HG03159 (cell line): ENCODE data around the gene FRYL.
A peak's percentile ranks its signal among the peaks of the same experiment; 100 is the strongest.
"Not testable (repeated sequence)": the region's sequence is repeated elsewhere in the genome, so short reads cannot be mapped to it uniquely, and the experiment has no call there.

Experiments used
- ATAC-seq: cut with Tn5 transposase; IDR thresholded peaks from one replicate; pipeline ENCODE4 v1.9.1; 2021; ENCODE audit warnings: mild to moderate bottlenecking, moderate library complexity; ENCODE audit not compliant: unreplicated experiment

FRYL gene

DNA sequence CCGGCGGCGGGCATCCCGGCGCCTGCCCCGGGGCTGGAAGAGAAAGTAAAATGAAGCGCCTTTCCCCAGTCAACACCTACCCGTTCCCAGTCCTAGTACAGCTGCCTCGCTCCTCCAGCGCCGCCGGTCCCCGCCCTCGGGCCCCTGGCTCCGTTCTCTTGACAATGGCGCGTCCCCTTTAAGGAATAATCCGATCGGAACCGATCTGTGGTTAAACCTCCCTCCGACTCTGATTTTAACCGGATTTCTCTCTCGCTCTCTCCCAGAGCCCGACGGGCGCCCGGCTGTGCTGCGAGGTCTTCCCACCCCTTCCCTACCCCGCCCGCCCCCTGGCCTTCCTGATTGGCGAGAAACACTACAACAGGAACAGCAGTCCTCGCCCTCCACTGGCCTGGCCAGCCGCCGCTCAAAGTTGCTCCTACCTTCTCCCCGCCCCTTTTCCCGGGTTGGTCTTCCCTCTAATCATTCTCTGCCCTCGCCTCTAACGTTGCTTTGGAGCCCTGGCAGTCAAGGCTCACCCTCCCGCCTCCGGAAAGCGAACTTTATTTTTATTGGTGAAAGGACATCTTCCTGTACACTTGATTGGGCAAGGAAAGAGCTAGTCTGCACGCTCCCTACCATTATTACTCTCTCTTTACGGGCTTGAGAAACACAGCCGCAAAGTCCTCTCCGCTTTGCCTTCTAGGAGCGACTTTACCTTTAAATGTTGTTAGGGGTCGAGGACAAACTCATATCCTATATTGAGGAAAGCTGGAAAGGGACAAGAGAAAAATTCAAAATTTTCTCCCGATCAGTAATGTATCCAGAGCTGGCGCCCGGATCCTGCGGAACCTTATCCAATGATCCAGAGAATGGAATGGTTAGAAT, at the start of gene FRYL:
Gene FRYL (minus strand): TSS at position 282 of the 867 bp plus-strand sequence. CDS start 145,869 bp downstream, outside the sequence.
- peak; percentile 87 for ATAC-seq

DNA sequence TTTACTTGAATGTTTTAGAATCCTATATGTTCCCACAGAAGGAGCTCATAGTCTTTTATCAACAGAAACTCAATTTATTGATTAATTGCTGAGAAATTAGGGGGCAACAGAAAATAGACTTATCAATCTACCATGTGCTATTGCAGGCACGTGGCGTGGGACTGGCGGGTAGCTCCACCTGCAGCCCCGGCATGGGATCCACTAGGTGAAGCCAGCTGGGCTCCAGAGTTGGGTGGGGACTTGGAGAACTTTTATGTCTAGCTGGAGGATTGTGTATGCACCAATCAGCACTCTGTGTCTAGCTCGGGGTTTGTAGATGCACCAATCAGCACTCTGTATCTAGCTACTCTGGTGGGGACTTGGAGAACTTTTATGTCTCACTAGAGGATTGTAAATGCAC, 47.5 kb upstream of the FRYL start:
- ATAC-seq = no peak

DNA sequence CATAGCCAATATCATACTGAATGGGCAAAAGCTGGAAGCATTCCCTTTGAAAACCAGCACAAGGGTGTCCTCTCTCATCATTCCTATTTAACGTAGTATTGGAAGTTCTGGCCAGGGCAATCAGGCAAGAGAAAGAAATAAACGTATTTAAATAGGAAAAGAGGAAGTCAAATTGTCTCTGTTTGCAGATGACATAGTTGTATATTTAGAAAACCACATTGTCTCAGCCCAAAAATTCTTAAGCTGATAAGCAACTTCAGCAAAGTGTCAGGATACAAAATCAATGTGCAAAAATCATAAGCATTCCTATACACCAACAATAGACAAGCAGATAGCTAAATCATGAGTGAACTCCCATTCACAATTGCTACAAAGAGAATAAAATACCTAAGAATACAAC, 41.4 kb upstream of the FRYL start:
- ATAC-seq = not testable (repeated sequence)

DNA sequence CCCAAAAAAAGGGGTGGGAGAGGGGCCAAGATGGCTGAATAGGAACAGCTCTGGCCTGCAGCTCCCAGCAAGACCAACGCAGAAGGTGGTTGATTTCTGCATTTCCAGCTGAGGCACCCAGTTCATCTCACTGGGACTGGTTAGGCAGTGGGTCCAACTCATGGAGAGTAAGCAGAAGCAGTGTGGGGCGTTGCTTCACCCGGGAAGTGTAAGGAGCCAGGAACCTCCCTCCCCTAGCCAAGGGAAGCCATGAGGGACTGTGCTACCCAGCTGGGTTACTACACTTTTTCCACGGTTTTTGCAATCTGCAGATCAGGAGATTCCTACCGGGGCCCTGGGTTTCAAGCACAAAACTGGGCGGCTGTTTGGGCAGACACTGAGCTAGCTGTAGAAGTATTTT, 36.9 kb upstream of the FRYL start:
- no peak for ATAC-seq

DNA sequence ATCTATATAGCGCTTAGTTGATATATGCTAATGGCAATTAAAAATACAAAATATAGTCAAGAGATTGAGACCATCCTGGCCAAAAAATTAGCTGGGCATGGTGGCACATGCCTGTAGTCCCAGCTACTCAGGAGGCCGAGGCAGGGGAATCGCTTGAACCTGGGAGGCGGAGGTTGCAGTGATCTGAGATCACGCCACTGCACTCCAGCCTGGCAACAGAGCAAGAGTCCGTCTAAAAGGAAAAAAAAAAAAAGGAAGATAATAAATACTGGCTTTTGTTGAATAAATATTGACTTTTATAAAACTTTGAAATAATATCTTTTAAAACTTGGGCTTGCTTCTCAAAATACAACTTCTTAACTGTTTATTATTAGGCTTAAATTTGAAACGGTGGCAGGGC, 36.2 kb upstream of the FRYL start:
- not testable (repeated sequence) for ATAC-seq

DNA sequence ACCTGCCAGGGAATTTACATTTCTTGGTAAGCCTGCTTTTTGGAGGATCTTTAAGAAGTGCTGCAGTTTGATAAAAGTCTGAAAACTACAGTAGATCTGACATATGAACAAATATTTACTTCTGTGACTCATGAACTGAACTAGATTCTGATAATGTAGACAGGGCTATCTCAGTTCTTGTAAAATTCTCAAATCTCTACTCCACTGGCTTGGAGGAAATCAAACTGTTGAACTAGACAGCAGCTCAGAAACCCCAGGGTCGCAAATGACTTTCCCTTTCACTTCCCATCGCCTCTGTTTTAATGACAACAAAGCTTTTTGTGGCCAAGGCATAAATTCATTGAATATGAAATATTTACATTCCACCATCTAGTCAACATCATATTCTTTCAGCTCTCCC, 35.4 kb upstream of the FRYL start:
- peak; percentile 63 for ATAC-seq

DNA sequence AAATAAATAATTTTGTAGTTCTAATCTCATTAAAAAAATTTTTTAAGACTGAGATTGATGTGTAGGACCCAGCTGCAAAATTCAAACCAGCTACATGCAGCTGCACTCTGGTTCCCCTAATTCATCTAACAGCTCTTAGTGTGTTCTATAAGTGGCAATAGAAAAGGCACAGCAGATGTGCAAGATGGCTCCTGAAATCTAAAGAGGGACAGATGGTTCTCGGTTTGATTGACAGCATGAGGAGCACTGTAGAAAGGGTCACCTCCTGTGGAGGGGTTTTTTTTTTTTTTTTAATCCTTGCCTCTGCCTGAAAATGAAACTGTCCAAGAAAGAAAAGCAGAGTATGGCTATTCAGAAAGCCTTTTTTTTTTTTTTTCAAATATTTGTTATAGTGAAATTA, 33.9 kb upstream of the FRYL start:
- peak; percentile 61 for ATAC-seq

DNA sequence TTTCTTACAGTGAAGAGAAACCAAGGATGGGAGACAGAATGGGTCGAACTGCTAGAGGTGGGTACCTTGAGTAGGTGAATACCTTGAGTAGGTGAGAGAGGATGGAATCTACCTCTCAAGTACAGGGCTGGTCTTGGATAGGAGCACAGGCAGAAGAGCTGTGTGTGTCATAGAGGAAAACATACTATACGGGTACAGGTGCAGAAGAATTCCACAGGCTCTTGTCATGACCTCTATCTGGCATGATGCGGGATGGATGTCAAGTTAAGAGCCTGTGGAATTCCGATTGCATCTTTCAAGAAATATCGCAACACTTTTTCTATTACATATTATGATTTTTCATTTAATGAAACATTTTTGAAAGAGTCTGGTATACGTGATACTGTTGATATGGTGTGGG, 32.8 kb upstream of the FRYL start:
- no peak for ATAC-seq

DNA sequence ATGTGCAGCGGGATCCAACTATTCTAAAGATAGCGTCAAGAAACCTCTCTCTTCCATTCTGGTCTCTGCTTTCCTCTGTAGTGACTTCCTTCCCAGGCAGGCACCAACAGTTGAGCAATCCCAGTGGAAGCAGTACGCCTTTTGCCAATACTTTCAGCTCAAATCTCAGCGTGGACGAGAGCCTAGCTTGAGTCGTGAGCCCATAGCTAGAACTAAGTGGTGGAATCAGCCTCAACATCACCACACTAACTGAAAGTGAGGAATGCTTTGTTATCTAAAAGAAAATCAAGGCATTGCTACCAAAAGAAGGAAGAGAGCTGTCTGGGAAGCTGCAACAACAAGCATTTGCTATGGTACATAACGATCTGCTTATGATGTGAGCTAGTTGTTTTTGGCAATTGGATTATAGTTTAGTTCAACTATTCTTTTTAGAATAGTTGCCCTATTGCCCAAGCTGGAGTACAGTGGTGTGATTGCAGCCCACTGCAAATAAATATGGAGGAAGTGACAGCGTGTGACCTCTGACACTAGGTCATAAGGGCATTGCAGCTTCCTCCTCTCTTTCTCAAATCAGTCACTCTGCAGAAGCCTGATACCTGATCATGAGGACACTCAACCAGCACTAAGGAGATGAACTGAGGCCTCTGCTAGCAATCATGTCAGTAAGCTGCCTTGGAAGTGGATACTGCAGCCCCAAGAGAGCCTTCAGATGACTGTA, 24.7 kb upstream of the FRYL start:
- ATAC-seq = no peak

DNA sequence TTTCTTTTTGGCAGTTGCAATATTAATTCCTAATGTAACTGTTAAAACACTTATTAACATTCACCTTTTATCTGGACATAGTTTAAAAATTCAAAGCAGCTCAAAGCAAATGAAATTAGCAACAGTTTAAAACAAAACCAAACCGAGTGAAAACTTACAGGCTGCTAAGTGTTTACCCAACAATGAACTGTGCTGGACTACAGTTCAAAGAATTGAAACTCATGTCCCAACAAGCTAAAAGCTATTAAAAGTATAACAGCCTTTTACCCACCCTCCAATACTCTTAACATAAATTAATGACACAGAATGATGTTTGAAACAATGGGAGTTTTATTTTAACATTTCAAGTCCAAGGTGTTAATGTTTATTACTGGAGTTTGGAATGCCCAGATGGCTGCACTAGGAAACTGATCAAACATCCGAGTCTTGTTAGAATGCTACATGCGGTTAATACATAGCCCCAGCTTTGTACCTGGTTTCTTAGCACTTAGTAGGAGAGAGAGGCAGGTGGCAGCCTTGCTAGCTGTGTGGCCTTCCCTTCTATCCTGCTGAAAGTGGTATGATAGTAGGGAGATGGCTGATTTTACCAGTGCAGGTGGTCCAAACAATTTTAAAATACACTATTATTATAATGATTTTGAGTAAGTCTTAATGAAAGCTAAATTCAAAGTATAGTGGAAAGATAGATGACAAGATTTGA, 21.1 kb upstream of the FRYL start:
- no peak for ATAC-seq

DNA sequence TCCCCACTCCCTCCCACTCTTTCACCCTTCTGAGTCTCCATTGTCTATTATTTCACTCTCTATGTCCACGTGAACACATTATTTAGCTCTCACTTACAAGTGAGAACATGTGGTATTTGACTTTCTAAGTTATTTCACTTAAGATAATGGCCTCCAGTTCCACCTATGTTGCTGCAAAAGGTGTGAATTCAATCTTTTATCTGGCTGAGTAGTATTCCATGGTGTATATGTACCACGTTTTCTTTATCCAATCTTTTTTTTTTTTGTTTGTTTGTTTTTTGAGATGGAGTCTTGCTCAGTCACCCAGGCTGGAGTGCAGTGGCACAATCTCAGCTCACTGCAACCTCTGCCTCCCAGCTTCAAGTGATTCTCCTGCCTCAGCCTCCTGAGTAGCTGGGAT, 20.1 kb upstream of the FRYL start:
- ATAC-seq = not testable (repeated sequence)

DNA sequence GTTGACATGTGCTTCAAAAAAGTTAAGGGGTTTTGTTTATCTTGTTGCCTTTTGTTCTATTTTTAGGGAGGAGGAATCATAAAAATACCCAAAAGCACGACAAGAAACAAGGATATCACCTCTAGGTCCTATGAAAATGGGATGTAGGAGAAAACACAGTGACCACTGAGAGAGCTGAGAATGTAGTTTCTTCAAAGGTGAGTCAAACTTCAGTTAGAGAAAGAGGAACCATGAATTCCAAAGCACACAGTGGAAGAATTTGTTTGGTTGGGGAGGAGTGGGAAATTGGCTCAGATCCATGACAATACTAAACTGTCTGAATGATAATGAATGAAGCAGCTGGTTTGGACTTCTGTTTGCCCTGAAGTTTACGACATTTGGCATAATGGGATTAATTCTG, 19.1 kb upstream of the FRYL start:
- ATAC-seq = no peak

DNA sequence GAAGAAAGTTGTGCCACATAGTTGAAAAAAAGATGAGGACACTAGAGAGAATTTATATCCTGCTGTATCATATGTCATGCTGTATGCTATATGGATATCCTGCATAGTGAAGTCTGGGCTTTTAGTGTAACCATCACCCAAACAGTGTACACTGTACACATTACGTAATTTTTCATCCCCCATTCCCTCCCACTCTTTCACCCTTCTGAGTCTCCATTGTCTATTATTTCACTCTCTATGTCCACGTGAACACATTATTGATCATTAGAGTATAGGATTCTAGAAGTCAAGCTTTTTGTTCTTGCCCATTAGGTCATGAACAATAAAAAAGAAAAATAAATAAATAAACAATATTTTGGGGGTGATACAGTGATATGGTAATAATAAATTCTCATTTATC, 18.0 kb upstream of the FRYL start:
- ATAC-seq = no peak

DNA sequence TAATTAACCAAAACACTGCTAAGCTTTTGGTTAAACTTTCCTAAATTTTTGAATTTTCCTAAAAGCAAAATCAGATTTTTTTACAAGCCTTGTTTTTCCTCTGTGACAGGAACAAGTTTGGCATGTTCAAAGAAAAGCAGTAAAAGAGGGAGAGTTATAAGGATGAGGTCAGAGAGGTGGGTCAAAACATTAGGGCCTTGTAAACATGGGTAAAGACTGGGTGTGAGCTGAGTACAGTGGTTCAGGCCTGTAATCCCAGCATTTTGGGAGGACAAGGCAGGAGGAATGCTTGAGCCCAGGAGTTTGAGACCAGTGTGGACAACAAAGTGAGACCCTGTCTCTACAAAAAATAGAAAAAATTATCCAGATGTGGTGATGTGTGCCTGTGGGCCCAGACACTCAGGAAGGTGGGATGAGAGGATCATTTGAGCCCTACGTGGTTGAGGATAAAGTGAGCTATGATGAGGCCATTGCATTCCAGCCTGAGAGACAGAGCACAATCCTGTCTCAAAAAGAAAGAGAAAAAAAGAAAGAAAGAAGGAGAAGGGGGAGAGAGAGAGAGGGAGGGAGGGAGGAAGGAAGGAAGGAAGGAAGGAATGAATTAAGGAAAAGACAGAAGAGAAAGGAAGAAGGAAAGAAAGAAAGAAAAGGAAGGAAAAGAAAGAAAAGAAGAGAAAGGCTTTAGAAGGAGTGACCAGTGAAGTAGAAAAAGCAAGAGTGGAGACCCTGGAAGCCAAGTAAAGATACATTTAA, 17.0 kb upstream of the FRYL start:
- no peak for ATAC-seq

DNA sequence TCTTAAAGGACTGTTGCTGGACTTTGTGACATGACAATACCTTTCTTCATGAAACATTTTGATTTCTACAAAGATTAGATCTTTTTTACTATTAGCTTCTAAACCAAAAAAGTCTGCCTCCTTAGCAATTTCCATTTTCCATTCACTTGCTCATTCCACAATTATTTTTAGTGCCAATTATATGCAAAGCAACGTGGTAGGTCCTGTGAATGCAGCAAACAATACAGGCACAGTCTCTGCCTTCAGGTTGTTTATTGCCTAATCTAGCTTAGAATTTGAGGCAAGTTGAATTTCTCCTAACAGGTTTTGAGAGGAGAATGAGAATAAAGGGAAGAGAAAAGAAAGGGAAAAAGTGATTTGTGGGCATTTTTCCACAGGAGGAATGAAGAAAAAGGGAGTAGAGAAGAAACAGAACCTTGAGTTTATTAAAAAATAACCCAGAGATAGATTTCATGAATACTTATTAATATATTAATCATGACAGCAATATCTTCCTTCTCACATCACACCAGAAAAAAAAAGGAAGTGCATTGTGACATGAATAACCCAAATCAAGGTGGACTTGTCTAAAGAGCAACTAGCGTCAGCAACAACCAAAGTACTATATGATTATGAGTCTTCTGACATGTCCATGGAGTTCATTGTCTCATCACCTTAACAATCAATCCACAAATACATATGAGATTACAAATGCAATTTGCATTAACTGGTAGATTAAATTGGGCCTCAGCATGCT, 16.3 kb upstream of the FRYL start:
- no peak for ATAC-seq

DNA sequence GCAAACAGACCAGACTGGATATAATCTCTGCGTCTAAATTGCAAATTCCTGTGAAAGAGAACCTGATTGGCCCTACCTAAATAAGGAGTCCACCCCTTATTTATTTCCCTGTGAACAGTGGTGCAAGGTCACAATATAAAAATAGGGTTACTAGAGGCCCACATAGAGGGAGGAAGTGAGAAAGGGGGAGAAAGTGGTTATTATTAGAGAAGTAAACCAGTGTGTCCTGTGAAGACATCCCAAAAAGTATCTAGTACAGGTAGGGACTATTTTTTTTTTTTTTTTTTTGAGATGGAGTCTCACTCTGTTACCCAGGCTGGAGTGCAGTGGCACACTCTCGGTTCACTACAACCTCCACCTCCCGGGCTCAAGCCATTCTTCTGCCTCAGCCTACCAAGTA, 15.0 kb upstream of the FRYL start:
- ATAC-seq = no peak

DNA sequence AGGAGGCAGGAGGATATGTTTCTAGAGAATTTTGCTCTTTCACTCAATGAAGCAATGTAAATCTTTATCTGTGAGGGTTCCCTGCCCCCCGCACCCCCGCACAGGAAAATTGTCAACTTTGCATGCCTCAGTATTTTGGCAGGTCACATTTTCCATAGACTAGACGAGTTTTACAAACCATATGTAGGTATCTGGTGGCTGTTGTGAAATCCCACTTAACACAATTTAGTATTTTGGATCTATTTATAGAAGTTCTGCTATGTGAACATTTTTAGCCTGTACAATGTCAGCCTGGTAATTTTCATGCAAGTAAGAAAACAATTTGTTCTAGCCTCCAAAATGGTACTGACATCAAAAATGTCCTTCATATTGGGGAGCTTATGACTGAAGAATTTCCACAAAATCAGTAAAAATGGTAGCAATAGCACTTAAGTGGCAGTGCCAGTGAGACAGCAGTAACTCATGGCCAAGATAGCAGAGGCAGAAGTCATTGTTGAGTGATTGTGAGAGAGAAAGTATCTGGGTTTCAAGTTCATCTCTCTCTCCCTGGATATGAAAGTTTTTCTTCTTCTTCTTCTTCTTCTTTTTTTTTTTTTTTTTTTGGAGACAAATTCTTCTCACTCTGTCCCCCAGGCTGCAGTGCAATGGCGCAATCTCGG, 12.4 kb upstream of the FRYL start:
- ATAC-seq = no peak

DNA sequence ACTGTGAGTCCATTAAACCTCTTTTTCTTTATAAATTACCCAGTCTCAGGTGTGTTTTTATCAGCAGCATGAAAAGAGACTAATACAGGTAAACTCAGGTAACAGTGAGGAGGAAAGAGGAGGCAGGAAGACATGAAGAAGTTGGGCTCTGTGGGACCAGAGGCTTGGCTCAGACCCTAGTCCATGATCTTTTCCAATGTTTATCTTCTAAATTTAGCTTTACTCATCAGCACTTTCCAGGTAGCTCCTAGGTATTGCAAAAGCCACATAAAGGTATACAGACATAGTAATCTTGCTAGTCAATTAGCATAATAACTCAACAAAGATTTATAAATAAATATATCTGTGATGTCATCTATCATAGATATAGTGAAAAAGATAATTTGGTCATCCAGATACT, 11.2 kb upstream of the FRYL start:
- no peak for ATAC-seq

DNA sequence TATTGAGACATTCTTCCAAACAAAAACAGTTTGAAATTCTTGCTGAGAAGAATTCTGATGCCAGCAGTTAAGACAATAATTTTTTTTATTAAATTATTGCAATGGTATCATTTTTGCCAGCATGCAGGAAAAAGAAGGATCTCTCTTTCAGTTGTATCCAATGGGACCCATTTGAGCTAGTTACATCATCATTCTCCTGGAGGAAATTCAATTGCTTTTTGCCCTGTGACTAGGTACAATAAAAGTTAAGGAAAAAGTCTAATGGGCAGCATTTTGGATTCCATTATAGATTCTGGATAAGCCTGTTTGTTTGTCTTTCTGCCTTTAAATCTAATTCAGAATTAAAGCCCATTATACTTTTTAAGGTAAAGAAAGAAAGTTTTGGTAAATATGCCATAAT, 10.5 kb upstream of the FRYL start:
- ATAC-seq = no peak

DNA sequence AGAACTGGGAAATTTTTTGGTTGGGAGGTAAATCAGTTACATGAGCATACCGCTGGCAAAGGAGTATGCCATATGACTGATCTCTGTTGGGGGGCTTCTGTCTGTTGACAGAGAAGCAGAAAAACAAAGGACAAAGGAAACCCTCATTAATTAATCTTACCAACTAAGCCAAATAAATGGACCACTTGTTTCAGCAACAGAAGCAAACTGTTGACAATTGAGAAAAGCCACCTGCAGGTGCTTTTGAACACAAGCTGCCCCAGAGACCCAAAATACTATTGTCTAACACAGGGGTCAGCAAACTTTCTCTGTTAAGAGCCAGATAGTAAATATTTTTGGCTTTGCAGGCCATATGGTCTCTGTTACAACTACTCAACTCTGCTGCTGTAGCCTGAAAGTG, 7.0 kb upstream of the FRYL start:
- ATAC-seq = no peak
